K562 (cell line): Measurements from ENCODE around the gene FMN1. TPM values are rescaled to one million over a fixed set of nuclear protein-coding genes. Genes with fewer than 3 reads are reported as not detected.

Source experiments
- ATAC-seq: fragments of 200-7000 bp; cut with Tn5 transposase; 3 replicates; pipeline ENCODE4 v1.9.1; 2020; ENCODE audit warnings: moderate library complexity
- BruUV-seq: library from RNA; stranded (reverse); fragments of 400-500 nt; replicated peaks from 2 replicates; lab custom pipeline; 2021; lab: Mats Ljungman, UMichigan
- CTCF ChIA-PET: fragments of 300-600 bp; formaldehyde crosslinking; extraction: SDS; loops from one replicate; lab custom pipeline; 2021; ENCODE audit warnings: low intra/inter-chr PET ratio; lab: Yijun Ruan, JAX
- POLR2A ChIA-PET: fragments of 300-600, 350-650 bp; sonication (Branson Sonifier 250); formaldehyde crosslinking; extraction: SDS; loops from one replicate; lab custom pipeline; 2021; ENCODE audit warnings: antibody characterized with exemption, inconsistent platforms; lab: Yijun Ruan, JAX
- DNase-seq, 4 experiments: peaks; one replicate each; pipeline versions ENCODE4 v3.0.0 to v3.0.0-alpha.2; 2011 to 2018; ENCODE audit warnings: low spot score in 3 of 4, mixed read lengths in 3 of 4; ENCODE audit errors: extremely low read depth in 1 of 4
- FAIRE-seq: peaks from 2 replicates; lab custom pipeline; 2011; peaks lifted over from hg19 to GRCh38; lab: Jason Lieb, UNC
- H2AFZ ChIP-seq: 2 replicates; pipeline ENCODE4 v1.6.0; 2011; ENCODE audit warnings: low read depth, low read length, control low read depth, inconsistent platforms
- H3K27ac ChIP-seq: fragments of 200-600 bp; 3 replicates; pipeline ENCODE4 v1.8.0; 2011; ENCODE audit warnings: low read depth, mild to moderate bottlenecking, control low read depth, inconsistent platforms, low read length, moderate library complexity, mixed read lengths; ENCODE audit errors: extremely low read depth
- H3K27me3 ChIP-seq, 2 experiments: fragments of 300-600 bp in 1 of 2; 2 replicates in 1 of 2; 3 replicates in 1 of 2; pipeline versions ENCODE4 v1.6.0 to v1.8.0; 2011; ENCODE audit warnings: inconsistent platforms in 2 of 2, low read length in 2 of 2, mild to moderate bottlenecking in 1 of 2, mixed read lengths in 1 of 2, moderate library complexity in 1 of 2; ENCODE audit not compliant: control insufficient read depth in 2 of 2, insufficient read depth in 2 of 2
- H3K36me3 ChIP-seq: fragments of 300-600 bp; 3 replicates; pipeline ENCODE4 v1.8.0; 2011; ENCODE audit warnings: mild to moderate bottlenecking, low read length, inconsistent platforms; ENCODE audit not compliant: control insufficient read depth, insufficient read depth
- H3K4me1 ChIP-seq, 2 experiments: fragments of 200-600 bp in 1 of 2; replicated peaks in 1 of 2; 2 replicates in 1 of 2; 3 replicates in 1 of 2; pipeline versions ENCODE4 v1.5.1 to v1.8.0; 2011; ENCODE audit warnings: inconsistent platforms in 2 of 2, low read length in 2 of 2, mild to moderate bottlenecking in 1 of 2, mixed read lengths in 1 of 2, moderate library complexity in 1 of 2; ENCODE audit not compliant: control insufficient read depth in 2 of 2, insufficient read depth in 2 of 2
- H3K4me2 ChIP-seq: 2 replicates; pipeline ENCODE4 v1.6.1; 2011; ENCODE audit warnings: low read length, control low read depth, inconsistent platforms, mixed read lengths; ENCODE audit not compliant: insufficient read depth
- H3K4me3 ChIP-seq: fragments of 200-600 bp; sonication (generic), shearing (Covaris generic); 2 replicates; pipeline ENCODE4 v1.5.1; 2016; ENCODE audit warnings: control low read depth, inconsistent platforms
- H3K79me2 ChIP-seq: fragments of 200-600 bp; 3 replicates; pipeline ENCODE4 v1.8.0; 2011; ENCODE audit warnings: low read length, inconsistent platforms; ENCODE audit not compliant: control insufficient read depth, insufficient read depth
- H3K9ac ChIP-seq, 2 experiments: 2 replicates each; pipeline versions ENCODE4 v1.6.0 to v1.6.1; 2011; ENCODE audit warnings: low read depth in 2 of 2, low read length in 2 of 2, control low read depth in 1 of 2, inconsistent platforms in 1 of 2, mild to moderate bottlenecking in 1 of 2, mixed read lengths in 1 of 2; ENCODE audit not compliant: insufficient read depth in 1 of 2
- H3K9me1 ChIP-seq: one replicate; pipeline ENCODE4 v1.6.0; 2011; ENCODE audit warnings: inconsistent platforms, mild to moderate bottlenecking, low read length, moderate library complexity; ENCODE audit not compliant: control insufficient read depth, insufficient read depth
- H3K9me3 ChIP-seq: replicated peaks from 2 replicates; pipeline ENCODE4 v1.5.1; 2011; ENCODE audit warnings: low read depth, low read length, inconsistent platforms; ENCODE audit not compliant: control insufficient read depth, insufficient read depth
- H4K20me1 ChIP-seq: replicated peaks from 2 replicates; pipeline ENCODE4 v1.6.1; 2011; ENCODE audit warnings: low read length, inconsistent platforms, mixed read lengths; ENCODE audit not compliant: control insufficient read depth, insufficient read depth
- ATF7 ChIP-seq: fragments of 450-650 bp; IDR thresholded peaks from 2 replicates; pipeline ENCODE4 v1.7.1; 2014; ENCODE audit warnings: mild to moderate bottlenecking, moderate library complexity
- CBFB ChIP-seq: sonication (generic); formaldehyde crosslinking; IDR thresholded peaks from 2 replicates; pipeline ENCODE4 v1.4.0; 2020; ENCODE audit warnings: mild to moderate bottlenecking, missing genetic modification reagents
- EP300 ChIP-seq: IDR thresholded peaks from 2 replicates; pipeline ENCODE4 v1.6.1; 2012; ENCODE audit warnings: low read length, improper control_type of control experiment
- ETS1 ChIP-seq: conservative IDR thresholded peaks from 2 replicates; pipeline ENCODE4 v1.6.1; 2011; ENCODE audit warnings: low read depth, mild to moderate bottlenecking, low read length; ENCODE audit not compliant: control insufficient read depth
- FOSL1 ChIP-seq: fragments of 200-800 bp; sonication (Bioruptor generic); conservative IDR thresholded peaks from 2 replicates; pipeline ENCODE4 v1.6.1; 2016; ENCODE audit warnings: missing genetic modification characterization, missing compliant biosample characterization
- NFE2L1 ChIP-seq: fragments of 450-650 bp; IDR thresholded peaks from 2 replicates; pipeline ENCODE4 v1.6.1; 2016; ENCODE audit warnings: missing genetic modification characterization, low read depth, mild to moderate bottlenecking, missing compliant biosample characterization, moderate library complexity, borderline replicate concordance
- RHOXF2B ChIP-seq: fragments of 250-450 bp; sonication (Bioruptor Pico); conservative IDR thresholded peaks from 2 replicates; pipeline ENCODE4 v1.5.1; 2021
- TBP ChIP-seq: optimal IDR thresholded peaks from 2 replicates; pipeline ENCODE3; 2011; ENCODE audit warnings: low read depth, low read length, improper control_type of control experiment
- ZBTB26 ChIP-seq: fragments of 450-650 bp; formaldehyde crosslinking; IDR thresholded peaks from 2 replicates; pipeline ENCODE4 v1.4.0; 2022; ENCODE audit warnings: missing genetic modification characterization
- ZNF282 ChIP-seq: sonication (generic); formaldehyde crosslinking; IDR thresholded peaks from 2 replicates; pipeline ENCODE4 v1.8.1; 2023; ENCODE audit warnings: missing genetic modification reagents
- ZNF41 ChIP-seq: fragments of 250-450 bp; sonication (Bioruptor Pico); conservative IDR thresholded peaks from 2 replicates; pipeline ENCODE4 v1.4.0; 2020; ENCODE audit warnings: mild to moderate bottlenecking
- ZNF583 ChIP-seq: fragments of 250-450 bp; sonication (Bioruptor Pico); IDR thresholded peaks from 2 replicates; pipeline ENCODE4 v1.4.0; 2020
- ZNF707 ChIP-seq: fragments of 250-450 bp; sonication (Bioruptor Pico); conservative IDR thresholded peaks from 2 replicates; pipeline ENCODE4 v1.8.0; 2022; ENCODE audit warnings: inconsistent platforms, mild to moderate bottlenecking, moderate library complexity
- ZNF76 ChIP-seq: fragments of 250-450 bp; sonication (Bioruptor Pico); IDR thresholded peaks from 2 replicates; pipeline ENCODE4 v1.4.0; 2020; ENCODE audit warnings: mild to moderate bottlenecking, moderate library complexity, borderline replicate concordance
- WGBS: fragments of 100-300 bp; shearing (Covaris generic); methylation state at CpG from one replicate; pipeline ENCODE4 v1.1.6; 2016; ENCODE audit warnings: low coverage, mixed read lengths; ENCODE audit not compliant: insufficient coverage; ENCODE audit errors: missing lambda C conversion rate; 5-methylcytosine and 5-hydroxymethylcytosine counted together
- in situ Hi-C: fragments of 300-500 bp; cut with MboI; formaldehyde crosslinking; loops from 4 replicates; pipeline ENCODE4 v1.15.0; 2018; ENCODE audit warnings: inconsistent platforms, mixed read lengths
- intact Hi-C: fragments of 100-400 bp; cut with micrococcal nuclease; formaldehyde crosslinking; loops from 2 replicates; pipeline ENCODE4 v1.14.2; 2022
- polyA plus RNA-seq, 8 experiments: library from polyadenylated mRNA; depleted of rRNA in 4 of 8; stranded (reverse) in 5 of 8; unstranded in 3 of 8; fragments of >200 nt; fragmentation: Nextera tagmentation in 2 of 8; fragmentation: Illumina TruSeq in 1 of 8; extraction: Ambion mirVana in 2 of 8; extraction: Trizol in 1 of 8; gene quantifications; 2 replicates each; pipeline versions ENCODE4 v1.2.1 to v1.2.3, GENCODE V29; 2011 to 2014; ENCODE audit warnings: inconsistent platforms in 1 of 8, missing spikeins in 1 of 8
- total RNA-seq, 7 experiments: library from RNA; depleted of rRNA in 6 of 7; stranded (reverse); fragments of >200 nt in 6 of 7; fragmentation: Illumina TruSeq in 2 of 7; extraction: Trizol in 2 of 7; gene quantifications; 2 replicates each; pipeline versions ENCODE4 v1.2.1 to v1.2.3, GENCODE V29; 2011 to 2021; ENCODE audit warnings: low replicate concordance in 1 of 7

Gene FMN1
- total and polyA plus RNA-seq, 9 of the 15 experiments (the other 6 are each of a cell fraction or from before 2014, with no cell fraction given), result 0.03 to 0.07 (median 0.04) TPM; not detected in 6

- CTCF ChIA-PET, result no interaction called here
- BruUV-seq, result no TSS peak
- Histone ChIP-seq H3K27me3 (peaks cover 0 to 2% of the 10 kb centered on the region in 2 experiments; a peak in 1 of 5 replicates), H4K20me1 (no peaks in the 10 kb centered on the region), H3K4me1 (no peaks in the 10 kb centered on the region), H3K4me3 (no peak overlapping the region), H3K9me1 (no peaks in the 10 kb centered on the region), H3K79me2 (no peaks in the 10 kb centered on the region), H3K36me3 (no peaks in the 10 kb centered on the region), H2AFZ (no peak overlapping the region), H3K9ac (no peak overlapping the region), H3K4me2 (no peak overlapping the region), H3K27ac (no peak overlapping the region), H3K9me3 (no peaks in the 10 kb centered on the region)
- in situ Hi-C loops, result no loop called here
- WGBS, result 0% methylated on average over 2 of the region's 2 CpGs
- DNase-seq (no peak), ATAC-seq (no peak), FAIRE-seq (no peak)
- intact Hi-C loops, result no loop called here
- POLR2A ChIA-PET, result no interaction called here
- no peak for TF ChIP-seq ETS1
- no peak for TF ChIP-seq ZNF41
- TF ChIP-seq NFE2L1 (tag), result no peak
- TF ChIP-seq CBFB (CRISPR knock-in tag), result no peak
- no peak for TF ChIP-seq ATF7
- TF ChIP-seq RHOXF2B (CRISPR knock-in tag), result no peak
- TF ChIP-seq EP300, result no peak
- no peak for TF ChIP-seq ZNF707 (CRISPR knock-in tag)
- TF ChIP-seq TBP, result no peak
- no peak for TF ChIP-seq FOSL1 (tag)
- TF ChIP-seq ZBTB26 (CRISPR knock-in tag), result no peak
- no peak for TF ChIP-seq ZNF76 (CRISPR knock-in tag)
- no peak for TF ChIP-seq ZNF583
- no peak for TF ChIP-seq ZNF282 (CRISPR knock-in tag)
These were observed 221.8 kb downstream of the FMN1 start for GRCh38 chr15:32972686-32973085.
